HL-60/S4 treated with retinoic acid at 250 ng/mL for 4 days and 3 days (cell line): ENCODE results near the gene ID2.
"Not testable (repeated sequence)": the region's sequence is repeated elsewhere in the genome, so short reads cannot be mapped to it uniquely, and the experiment has no call there.

Source experiments
- in situ Hi-C: fragments of 300-500 bp; cut with MboI; formaldehyde crosslinking; loops from 2 replicates; pipeline ENCODE4 v1.7.0; 2022; ENCODE audit warnings: low sequenced_read_pairs

ID2 gene

GRCh38 chr2:8720741-8721140 is 38.9 kb downstream of the ID2 start:
- in situ Hi-C loops = no loop called here

GRCh38 chr2:8721410-8721809 is 39.6 kb downstream of the ID2 start:
- in situ Hi-C loops = no loop called here

GRCh38 chr2:8722986-8723385 is 41.1 kb downstream of the ID2 start:
- in situ Hi-C loops = no loop called here

GRCh38 chr2:8725838-8726237 is 44.0 kb downstream of the ID2 start:
- in situ Hi-C loops = no loop called here

- in situ Hi-C loops = no loop called here
Measured at GRCh38 chr2:8728305-8729015, 46.6 kb downstream of the ID2 start.

GRCh38 chr2:8729101-8729500 is 47.2 kb downstream of the ID2 start:
- in situ Hi-C loops = not testable (repeated sequence)

- in situ Hi-C loops = no loop called here
Measured at GRCh38 chr2:8729939-8730338, 48.1 kb downstream of the ID2 start.

GRCh38 chr2:8732601-8733000 is 50.7 kb downstream of the ID2 start:
- in situ Hi-C loops = no loop called here
